GM12878 (cell line): Measurements from ENCODE around the gene DYNLT4. TPM values are rescaled to one million over a fixed set of nuclear protein-coding genes. Genes with fewer than 3 reads are reported as not detected.

Experiments
- ATF2 ChIP-seq: IDR thresholded peaks from 2 replicates; pipeline ENCODE4 v1.6.1; 2012; ENCODE audit warnings: low read length, inconsistent platforms
- BMI1 ChIP-seq: fragments of 450-650 bp; IDR thresholded peaks from 2 replicates; pipeline ENCODE4 v1.6.1; 2016; ENCODE audit warnings: mild to moderate bottlenecking, moderate library complexity, borderline replicate concordance
- CHD4 ChIP-seq: fragments of 200-600 bp; sonication (generic); IDR thresholded peaks from 2 replicates; pipeline ENCODE4 v1.6.1; 2016; ENCODE audit warnings: mild to moderate bottlenecking
- EGR1 ChIP-seq, 2 experiments: IDR thresholded peaks; 1 replicate in 1 of 2; 2 replicates in 1 of 2; pipeline ENCODE4 v1.6.1; 2011 to 2012; ENCODE audit warnings: low read depth in 2 of 2, low read length in 2 of 2, borderline replicate concordance in 1 of 2, mild to moderate bottlenecking in 1 of 2, moderate library complexity in 1 of 2
- GATAD2B ChIP-seq: fragments of 450-650 bp; conservative IDR thresholded peaks from 2 replicates; pipeline ENCODE4 v1.6.1; 2017; ENCODE audit warnings: low read depth, mild to moderate bottlenecking, moderate library complexity
- JUNB ChIP-seq: IDR thresholded peaks from 2 replicates; pipeline ENCODE4 v1.6.1; 2016; ENCODE audit warnings: antibody characterized with exemption, mild to moderate bottlenecking
- KLF5 ChIP-seq: fragments of 450-650 bp; IDR thresholded peaks from 2 replicates; pipeline ENCODE4 v1.6.1; 2014; ENCODE audit warnings: mild to moderate bottlenecking; ENCODE audit not compliant: partially characterized antibody
- NR2F1 ChIP-seq: fragments of 450-650 bp; conservative IDR thresholded peaks from 2 replicates; pipeline ENCODE4 v1.6.1; 2017; ENCODE audit warnings: mild to moderate bottlenecking
- PAX8 ChIP-seq: fragments of 450-650 bp; IDR thresholded peaks from 2 replicates; pipeline ENCODE4 v1.6.1; 2017; ENCODE audit warnings: mild to moderate bottlenecking, moderate library complexity
- POLR2A ChIP-seq: IDR thresholded peaks from 2 replicates; pipeline ENCODE4 v1.6.1; 2011; ENCODE audit warnings: low read depth, mild to moderate bottlenecking, low read length
- PRDM15 ChIP-seq: fragments of 450-650 bp; formaldehyde crosslinking; IDR thresholded peaks from 2 replicates; pipeline ENCODE4 v1.4.0; 2020; ENCODE audit warnings: mild to moderate bottlenecking, moderate library complexity
- RCOR1 ChIP-seq: conservative IDR thresholded peaks from 2 replicates; pipeline ENCODE4 v1.6.1; 2012; ENCODE audit warnings: low read depth, low read length, improper control_type of control experiment
- SIX5 ChIP-seq: IDR thresholded peaks from 2 replicates; pipeline ENCODE4 v1.6.1; 2011; ENCODE audit warnings: mild to moderate bottlenecking, low read depth, low read length, moderate library complexity; ENCODE audit not compliant: severe bottlenecking
- SKIL ChIP-seq: fragments of 450-650 bp; IDR thresholded peaks from 2 replicates; pipeline ENCODE4 v1.6.1; 2017; ENCODE audit warnings: mild to moderate bottlenecking, low read depth, inconsistent platforms; ENCODE audit not compliant: poor library complexity, severe bottlenecking
- SP1 ChIP-seq: IDR thresholded peaks from one replicate; pipeline ENCODE4 v1.6.1; 2011; ENCODE audit warnings: low read depth, low read length
- SUPT20H ChIP-seq: IDR thresholded peaks from 2 replicates; pipeline ENCODE4 v1.6.1; 2011; ENCODE audit warnings: low read depth, mild to moderate bottlenecking, low read length, moderate library complexity, borderline replicate concordance; ENCODE audit not compliant: control insufficient read depth
- ZSCAN29 ChIP-seq: fragments of 450-650 bp; IDR thresholded peaks from 2 replicates; pipeline ENCODE4 v1.6.1; 2017; ENCODE audit warnings: mild to moderate bottlenecking, moderate library complexity
- polyA plus RNA-seq, 11 experiments: library from polyadenylated mRNA; depleted of rRNA in 4 of 11; unstranded in 6 of 11; stranded (reverse) in 5 of 11; fragments of >200 nt; fragmentation: Nextera tagmentation in 4 of 11; fragmentation: Illumina TruSeq in 1 of 11; extraction: Ambion mirVana in 4 of 11; extraction: Trizol in 1 of 11; gene quantifications; 1 replicate in 1 of 11; 2 replicates in 10 of 11; pipeline versions ENCODE4 v1.2.1 to v1.2.3, GENCODE V29; 2011 to 2016; ENCODE audit warnings: inconsistent platforms in 2 of 11, missing spikeins in 2 of 11, low read depth in 1 of 11
- total RNA-seq, 4 experiments: library from RNA; depleted of rRNA in 3 of 4; stranded (reverse); fragments of >200 nt in 3 of 4; fragmentation: Illumina TruSeq in 1 of 4; extraction: Trizol in 1 of 4; gene quantifications; 2 replicates each; pipeline versions ENCODE4 v1.2.1 to v1.2.3, GENCODE V29; 2013 to 2021
- TF ChIP-seq, protein P1 (sequence below): IDR thresholded peaks from 2 replicates; pipeline ENCODE4 v1.6.1; 2011; ENCODE audit warnings: mild to moderate bottlenecking, low read depth, low read length, moderate library complexity; ENCODE audit not compliant: insufficient replicate concordance

DYNLT4 gene
- total and polyA plus RNA-seq, 10 of the 15 experiments (the other 5 are each of a cell fraction or from before 2014, with no cell fraction given), result 0.23 to 0.28 TPM; not detected in 8

DNA sequence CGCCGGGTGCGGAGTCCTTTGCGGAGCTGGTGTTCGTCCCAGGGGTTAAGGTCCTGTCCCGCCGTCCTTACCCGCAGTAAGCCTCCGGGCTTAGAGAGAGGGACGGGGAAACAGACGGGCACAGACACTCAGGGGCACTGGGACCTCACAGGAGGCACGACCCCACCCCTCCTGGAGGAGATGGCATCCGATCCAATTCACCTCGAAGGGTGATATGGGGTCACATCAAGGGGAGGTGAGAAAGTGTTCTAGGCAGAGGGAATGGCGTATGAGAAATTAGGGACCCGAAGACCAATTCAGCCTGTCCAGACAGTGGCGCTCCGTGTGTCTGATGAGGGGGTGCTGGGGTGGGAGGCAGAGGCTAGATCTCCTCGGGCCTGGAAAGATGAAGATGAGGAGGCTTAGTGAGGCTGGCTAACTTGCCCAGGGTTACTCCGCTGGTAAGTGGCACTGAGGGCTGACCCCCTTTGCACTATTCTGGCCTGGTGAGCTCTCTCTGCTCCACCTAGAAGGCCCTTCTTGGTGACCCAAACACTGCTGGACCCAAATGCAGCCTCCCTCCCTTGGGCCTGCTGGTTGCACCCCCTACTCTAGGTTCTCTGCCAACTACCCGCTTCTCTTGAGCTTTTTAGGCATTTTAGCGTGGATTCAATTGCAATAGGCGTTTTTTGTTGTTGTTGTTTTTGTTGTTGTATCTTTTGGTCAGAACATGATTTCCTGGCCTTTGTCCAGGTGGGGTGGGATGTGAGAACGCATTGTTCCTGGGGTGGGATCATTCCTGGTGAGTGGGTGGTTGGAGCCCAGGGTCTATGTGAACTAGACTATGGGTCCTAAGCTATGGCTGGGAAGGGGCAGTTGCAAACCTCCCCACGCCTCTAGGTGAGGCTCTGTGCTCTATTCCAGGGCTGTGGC, 13.4 kb upstream of the DYNLT4 start (continued):
- TF ChIP-seq ATF2 (no peak), POLR2A (no peak), ZSCAN29 (no peak), KLF5 (no peak), SKIL (no peak), CHD4 (no peak), NR2F1 (peak; percentile 44), BMI1 (no peak), RCOR1 (no peak), SP1 (no peak), EGR1 (IDR thresholded peaks at IDR 0.05; ENCODE audit: borderline replicate concordance in 1 of 2, low read depth in 2 of 2, low read length in 2 of 2) (no peak), SUPT20H (no peak), PAX8 (no peak), SIX5 (no peak), GATAD2B (0 out of 2 replicates have a peak, but pooled peaks have one; percentile 12), JUNB (no peak), PRDM15 (CRISPR knock-in tag) (no peak)
- TF ChIP-seq, protein P1, sequence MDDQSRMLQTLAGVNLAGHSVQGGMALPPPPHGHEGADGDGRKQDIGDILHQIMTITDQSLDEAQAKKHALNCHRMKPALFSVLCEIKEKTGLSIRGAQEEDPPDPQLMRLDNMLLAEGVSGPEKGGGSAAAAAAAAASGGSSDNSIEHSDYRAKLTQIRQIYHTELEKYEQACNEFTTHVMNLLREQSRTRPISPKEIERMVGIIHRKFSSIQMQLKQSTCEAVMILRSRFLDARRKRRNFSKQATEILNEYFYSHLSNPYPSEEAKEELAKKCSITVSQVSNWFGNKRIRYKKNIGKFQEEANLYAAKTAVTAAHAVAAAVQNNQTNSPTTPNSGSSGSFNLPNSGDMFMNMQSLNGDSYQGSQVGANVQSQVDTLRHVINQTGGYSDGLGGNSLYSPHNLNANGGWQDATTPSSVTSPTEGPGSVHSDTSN, result no peak
- TF ChIP-seq, all 136 proteins: peak for 5
